H9 (cell line): Measurements from ENCODE around the gene SCN8A. TPM values are rescaled to one million over a fixed set of nuclear protein-coding genes. Genes with fewer than 3 reads are reported as not detected.

Experiments
- DNase-seq: peaks from one replicate; pipeline ENCODE4 v3.0.0-alpha.2; 2017
- H2AFZ ChIP-seq: one replicate; pipeline ENCODE4 v1.6.1; 2013; ENCODE audit warnings: mild to moderate bottlenecking, low read length, control low read depth, moderate library complexity
- H2AK5ac ChIP-seq: 2 replicates; pipeline ENCODE4 v1.6.1; 2013; ENCODE audit warnings: low read length, control low read depth, mixed read lengths; ENCODE audit not compliant: insufficient read length
- H2BK120ac ChIP-seq: one replicate; pipeline ENCODE4 v1.6.1; 2013; ENCODE audit warnings: low read depth, mild to moderate bottlenecking, low read length, control low read depth, inconsistent platforms; ENCODE audit not compliant: poor library complexity, severe bottlenecking
- H2BK12ac ChIP-seq: 2 replicates; pipeline ENCODE4 v1.6.1; 2013; ENCODE audit warnings: low read length, control low read depth, mixed read lengths, low read depth; ENCODE audit not compliant: insufficient read length
- H2BK15ac ChIP-seq: 2 replicates; pipeline ENCODE4 v1.6.1; 2013; ENCODE audit warnings: low read depth, low read length, control low read depth
- H2BK20ac ChIP-seq: one replicate; pipeline ENCODE4 v1.6.1; 2013; ENCODE audit warnings: low read depth, mild to moderate bottlenecking, low read length, control low read depth, inconsistent platforms; ENCODE audit not compliant: poor library complexity, severe bottlenecking
- H2BK5ac ChIP-seq: 2 replicates; pipeline ENCODE4 v1.6.1; 2013; ENCODE audit warnings: low read length, control low read depth, mixed read lengths; ENCODE audit not compliant: insufficient read length
- H3K14ac ChIP-seq: 2 replicates; pipeline ENCODE4 v1.6.1; 2013; ENCODE audit warnings: low read length, control low read depth; ENCODE audit not compliant: insufficient read depth
- H3K18ac ChIP-seq: 2 replicates; pipeline ENCODE4 v1.6.1; 2013; ENCODE audit warnings: low read depth, mild to moderate bottlenecking, mixed read lengths, low read length, control low read depth; ENCODE audit not compliant: insufficient read length
- H3K23ac ChIP-seq: 2 replicates; pipeline ENCODE4 v1.6.1; 2013; ENCODE audit warnings: low read length, control low read depth, mixed read lengths, low read depth; ENCODE audit not compliant: insufficient read length
- H3K23me2 ChIP-seq: 2 replicates; pipeline ENCODE4 v1.6.1; 2013; ENCODE audit warnings: low read depth, mild to moderate bottlenecking, mixed read lengths, low read length, control low read depth; ENCODE audit not compliant: insufficient read length, poor library complexity, severe bottlenecking
- H3K27ac ChIP-seq: 2 replicates; pipeline ENCODE4 v1.5.1; 2013; ENCODE audit warnings: low read length, control low read depth, mixed read lengths, low read depth; ENCODE audit not compliant: insufficient read length
- H3K27me3 ChIP-seq: 2 replicates; pipeline ENCODE4 v1.6.1; 2013; ENCODE audit warnings: low read length, control low read depth, inconsistent platforms; ENCODE audit not compliant: insufficient read depth
- H3K4ac ChIP-seq: 2 replicates; pipeline ENCODE4 v1.6.1; 2013; ENCODE audit warnings: low read depth, mild to moderate bottlenecking, control low read depth, inconsistent platforms, low read length, moderate library complexity
- H3K4me1 ChIP-seq: 2 replicates; pipeline ENCODE4 v1.6.1; 2013; ENCODE audit warnings: low read length, control low read depth, inconsistent platforms; ENCODE audit not compliant: insufficient read depth
- H3K4me2 ChIP-seq: 2 replicates; pipeline ENCODE4 v1.6.1; 2013; ENCODE audit warnings: low read length, control low read depth, mixed read lengths; ENCODE audit not compliant: insufficient read length, insufficient read depth
- H3K56ac ChIP-seq: 2 replicates; pipeline ENCODE4 v1.6.1; 2013; ENCODE audit warnings: low read depth, mild to moderate bottlenecking, mixed read lengths, low read length, control low read depth; ENCODE audit not compliant: insufficient read length
- H3K79me1 ChIP-seq: 2 replicates; pipeline ENCODE4 v1.6.1; 2013; ENCODE audit warnings: low read depth, mild to moderate bottlenecking, moderate library complexity, low read length, control low read depth, inconsistent platforms; ENCODE audit not compliant: insufficient read depth, poor library complexity, severe bottlenecking
- H3K79me2 ChIP-seq: 2 replicates; pipeline ENCODE4 v1.6.1; 2013; ENCODE audit warnings: low read length, control low read depth, inconsistent platforms; ENCODE audit not compliant: insufficient read depth
- H3K9ac ChIP-seq: 2 replicates; pipeline ENCODE4 v1.6.1; 2013; ENCODE audit warnings: low read length, control low read depth, mixed read lengths; ENCODE audit not compliant: insufficient read length; ENCODE audit errors: extremely low read depth
- H3K9me3 ChIP-seq: one replicate; pipeline ENCODE4 v1.6.1; 2013; ENCODE audit warnings: low read depth, low read length, inconsistent platforms; ENCODE audit not compliant: control insufficient read depth
- H3T11ph ChIP-seq: one replicate; pipeline ENCODE4 v1.6.1; 2013; ENCODE audit warnings: mild to moderate bottlenecking, low read length, control low read depth, inconsistent platforms
- H4K20me1 ChIP-seq: one replicate; pipeline ENCODE4 v1.6.1; 2013; ENCODE audit not compliant: control insufficient read depth, insufficient read length, insufficient read depth
- H4K5ac ChIP-seq: 2 replicates; pipeline ENCODE4 v1.6.1; 2013; ENCODE audit warnings: low read depth, mild to moderate bottlenecking, mixed read lengths, low read length, control low read depth; ENCODE audit not compliant: insufficient read length
- H4K8ac ChIP-seq: replicated peaks from 2 replicates; pipeline ENCODE4 v1.6.1; 2013; ENCODE audit warnings: low read length, control low read depth, mixed read lengths, low read depth; ENCODE audit not compliant: insufficient read length
- H4K91ac ChIP-seq: 2 replicates; pipeline ENCODE4 v1.6.1; 2013; ENCODE audit warnings: low read depth, mild to moderate bottlenecking, moderate library complexity, mixed read lengths, low read length, control low read depth; ENCODE audit not compliant: insufficient read length
- H3K27ac Mint-ChIP-seq, 3 experiments: 2 replicates in 2 of 3; 3 replicates in 1 of 3; pipeline ENCODE4 v1.8.0; 2020 to 2021; ENCODE audit warnings: mixed read lengths in 3 of 3, mild to moderate bottlenecking in 1 of 3, moderate library complexity in 1 of 3
- H3K27me3 Mint-ChIP-seq: 2 replicates; pipeline ENCODE4 v1.8.0; 2021; ENCODE audit warnings: low read depth, mild to moderate bottlenecking, moderate library complexity, mixed read lengths
- H3K36me3 Mint-ChIP-seq, 3 experiments: 2 replicates in 2 of 3; 3 replicates in 1 of 3; pipeline ENCODE4 v1.8.0; 2020 to 2021; ENCODE audit warnings: low read depth in 3 of 3, mixed read lengths in 3 of 3; ENCODE audit not compliant: insufficient read depth in 1 of 3
- H3K4me1 Mint-ChIP-seq, 2 experiments: 2 replicates each; pipeline ENCODE4 v1.8.0; 2020; ENCODE audit warnings: mixed read lengths in 2 of 2
- H3K4me3 Mint-ChIP-seq, 2 experiments: 2 replicates in 1 of 2; 3 replicates in 1 of 2; pipeline ENCODE4 v1.8.0; 2020 to 2021; ENCODE audit warnings: mild to moderate bottlenecking in 2 of 2, mixed read lengths in 2 of 2, moderate library complexity in 1 of 2
- H3K9me3 Mint-ChIP-seq, 2 experiments: 2 replicates in 1 of 2; 3 replicates in 1 of 2; pipeline ENCODE4 v1.8.0; 2020; ENCODE audit warnings: mild to moderate bottlenecking in 2 of 2, mixed read lengths in 2 of 2, moderate library complexity in 1 of 2
- CTCF ChIP-seq: fragments of 200-600 bp; sonication (generic); conservative IDR thresholded peaks from 3 replicates; pipeline ENCODE4 v1.8.0; 2021; ENCODE audit warnings: antibody characterized with exemption, mild to moderate bottlenecking
- WGBS: extraction: QIAGEN DNeasy Blood & Tissue Kit; methylation state at CpG from one replicate; pipeline ENCODE4 v1.1.7; 2013; ENCODE audit warnings: missing lambda C conversion rate, low lambda C conversion rate, mixed read lengths; ENCODE audit not compliant: insufficient read length; ENCODE audit errors: extremely low coverage; 5-methylcytosine and 5-hydroxymethylcytosine counted together
- total RNA-seq: library from RNA; stranded (reverse); gene quantifications from 2 replicates; pipeline ENCODE4 v1.2.1, GENCODE V29; 2021

Gene SCN8A
- total RNA-seq, 1 experiment from 2014 or later: 15.2 TPM

GRCh38 chr12:51579321-51579850 is 11.6 kb upstream of the SCN8A start:
- no peak overlapping the region for H2BK15ac ChIP-seq

More at GRCh38 chr12:51579321-51579850, 11.6 kb upstream of the SCN8A start:
- H2AFZ ChIP-seq: no peak overlapping the region
- H3K4me1 Mint-ChIP-seq: peaks cover 4 to 6% of the 10 kb centered on the region in 2 experiments; a peak in 3 of 4 replicates
- no peak overlapping the region for H2BK5ac ChIP-seq
- no peaks in the 10 kb centered on the region for H3K27me3 ChIP-seq
- no peak overlapping the region for H2AK5ac ChIP-seq
- no peaks in the 10 kb centered on the region for H3K23me2 ChIP-seq
- H3K79me2 ChIP-seq: no peaks in the 10 kb centered on the region
- H3K18ac ChIP-seq: no peak overlapping the region
- no peak overlapping the region for H3K9ac ChIP-seq
- H3K79me1 ChIP-seq: no peaks in the 10 kb centered on the region
- H3K4ac ChIP-seq: no peak overlapping the region
- H4K5ac ChIP-seq: no peak overlapping the region
- H4K91ac ChIP-seq: no peak overlapping the region
- no peak for DNase-seq
- H3K27ac ChIP-seq: no peak overlapping the region
- H3K4me2 ChIP-seq: no peak overlapping the region
- no peak overlapping the region for H3K14ac ChIP-seq
- no peak overlapping the region for H3K23ac ChIP-seq
- no peak overlapping the region for H2BK12ac ChIP-seq
- H3K9me3 Mint-ChIP-seq: peaks cover 8 to 10% of the 10 kb centered on the region in 2 experiments
- H3K36me3 Mint-ChIP-seq: peaks cover 3 to 19% (median 9%) of the 10 kb centered on the region in 3 experiments; a peak in 4 of 7 replicates
- H3K27me3 Mint-ChIP-seq: peaks cover 6% of the 10 kb centered on the region; the same call in 1 of the 2 replicates
- no peak overlapping the region for H2BK120ac ChIP-seq
- no peak overlapping the region for H4K8ac ChIP-seq
- no CpG with 5 or more reads among the region's 6 CpGs for WGBS
- H3K56ac ChIP-seq: no peak overlapping the region
- H3K4me3 Mint-ChIP-seq: no peak overlapping the region
- no peaks in the 10 kb centered on the region for H3K4me1 ChIP-seq
- H4K20me1 ChIP-seq: no peaks in the 10 kb centered on the region
- no peak overlapping the region for H2BK20ac ChIP-seq
- H3K9me3 ChIP-seq: no peaks in the 10 kb centered on the region
- no peak overlapping the region for H3K27ac Mint-ChIP-seq
- TF ChIP-seq CTCF: no peak
- no peak overlapping the region for H3T11ph ChIP-seq
